22Rv1 (cell line): ENCODE results near the gene RIC1.
"Not testable (repeated sequence)": the region's sequence is repeated elsewhere in the genome, so short reads cannot be mapped to it uniquely, and the experiment has no call there.

Experiments
- H3K27ac ChIP-seq: fragments of 450-650 bp; 2 replicates; pipeline ENCODE4 v1.5.1; 2017
- CTCF ChIP-seq: fragments of 450-650 bp; IDR thresholded peaks from 2 replicates; pipeline ENCODE4 v1.5.1; 2017; ENCODE audit warnings: mild to moderate bottlenecking
- ZFX ChIP-seq: fragments of 450-650 bp; IDR thresholded peaks from 2 replicates; pipeline ENCODE4 v1.6.1; 2017; ENCODE audit warnings: antibody characterized with exemption, borderline replicate concordance

The RIC1 gene

DNA sequence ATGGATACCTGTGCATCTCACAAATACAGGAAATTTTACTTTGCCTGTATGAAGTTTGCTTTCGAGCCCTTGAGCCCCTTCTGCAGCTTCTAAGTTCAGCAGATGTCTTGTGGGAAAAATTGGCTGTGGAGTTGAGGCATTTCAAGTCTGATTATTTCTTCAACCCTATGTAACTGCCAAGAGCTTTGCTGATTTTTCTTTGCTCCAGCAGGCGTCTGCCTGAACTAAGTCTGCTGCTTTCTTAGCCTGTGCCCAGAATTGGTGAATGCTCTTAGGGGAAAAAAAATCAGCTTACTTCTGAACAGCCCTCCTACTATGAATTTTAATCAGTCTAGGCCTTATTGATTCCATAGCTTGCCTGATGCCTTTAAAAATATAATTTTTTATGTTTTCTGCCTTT, 41.2 kb downstream of the RIC1 start:
- TF ChIP-seq CTCF (no peak), ZFX (no peak)
- no peak overlapping the region for H3K27ac ChIP-seq

- TF ChIP-seq CTCF (no peak), ZFX (no peak)
- no peak overlapping the region for H3K27ac ChIP-seq
Observed at GRCh38 chr9:5671711-5672353, 42.9 kb downstream of the RIC1 start.

DNA sequence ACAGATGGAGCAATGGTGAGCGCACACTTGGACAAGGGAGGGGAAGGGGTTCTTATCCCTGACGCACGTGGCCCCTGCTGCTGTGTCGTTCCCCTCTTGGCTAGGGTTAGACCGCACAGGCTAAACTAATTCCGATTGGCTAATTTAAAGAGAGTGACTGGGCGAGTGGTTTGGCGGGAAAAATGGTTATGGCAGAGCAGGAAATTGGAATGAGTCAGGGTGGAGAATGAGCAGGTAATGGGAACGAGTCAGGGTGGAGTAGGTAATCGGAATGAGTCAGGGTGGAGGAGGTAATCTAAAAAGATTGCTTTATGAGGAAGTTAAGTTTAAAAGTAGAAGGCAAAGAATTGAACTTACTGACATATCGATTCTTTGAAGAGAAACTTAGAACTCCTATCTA, 46.1 kb downstream of the RIC1 start:
- H3K27ac ChIP-seq: not testable (repeated sequence)

GRCh38 chr9:5683591-5683990, 54.7 kb downstream of the RIC1 start:
- H3K27ac ChIP-seq: not testable (repeated sequence)

- TF ChIP-seq CTCF (no peak), ZFX (no peak)
- H3K27ac ChIP-seq: no peak overlapping the region
Observed at GRCh38 chr9:5684101-5684500, 55.2 kb downstream of the RIC1 start.

DNA sequence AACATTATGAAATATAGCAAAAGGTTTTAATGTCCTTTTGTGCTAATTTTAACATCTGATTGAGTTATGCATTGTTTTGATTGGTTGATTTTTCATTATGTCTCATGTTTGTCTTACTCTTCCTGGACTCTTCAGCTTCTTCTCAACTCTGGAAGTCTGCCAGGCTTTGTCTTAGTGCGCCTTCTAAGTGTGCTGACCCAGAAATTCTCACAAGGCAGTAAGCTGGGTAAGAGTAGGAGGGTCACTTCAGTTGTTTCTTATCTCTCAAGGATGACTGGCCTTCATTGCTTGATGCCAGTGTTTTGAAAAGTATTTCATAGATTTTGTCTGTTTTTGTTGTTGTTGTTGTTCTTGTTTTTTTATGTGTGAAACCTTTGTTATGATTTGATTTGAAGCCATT, 59.2 kb downstream of the RIC1 start:
- no peak for TF ChIP-seq ZFX
- TF ChIP-seq CTCF: no peak
- no peak overlapping the region for H3K27ac ChIP-seq

GRCh38 chr9:5690278-5690677, 61.4 kb downstream of the RIC1 start:
- TF ChIP-seq ZFX (no peak), CTCF (no peak)
- H3K27ac ChIP-seq: no peak overlapping the region

DNA sequence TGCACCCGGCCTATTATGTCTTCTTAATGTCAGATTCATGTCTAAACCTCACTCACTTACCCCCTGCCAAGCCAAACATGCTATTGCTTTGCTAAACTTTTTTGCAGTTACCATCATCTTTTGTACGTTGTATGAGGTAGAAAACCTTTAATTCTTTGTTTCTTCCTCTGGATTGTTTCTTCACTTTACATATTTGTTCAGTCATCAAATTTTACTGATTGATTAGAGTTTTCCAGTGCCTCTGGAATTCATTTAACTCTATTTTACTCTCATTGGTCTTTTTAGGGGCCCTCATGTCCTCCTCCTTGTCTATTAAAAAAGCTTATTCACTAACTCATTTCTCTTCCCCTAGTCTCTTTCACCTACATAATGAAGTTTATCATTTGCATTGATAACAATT, 67.0 kb downstream of the RIC1 start:
- H3K27ac ChIP-seq: no peak overlapping the region
- TF ChIP-seq CTCF (no peak), ZFX (no peak)
